Suprapubic skin (tissue), 3 donors: ENCODE data around the gene POLR1E.

ENCODE experiments used
- POLR2AphosphoS5 ChIP-seq, 3 donors: sonication (generic); formaldehyde crosslinking; IDR thresholded peaks; one replicate each; pipeline ENCODE4 v1.6.1; 2017; ENCODE audit warnings: antibody characterized with exemption in 3 of 3
- TF ChIP-seq, protein P1 (sequence below), 2 donors: fragments of 200-600 bp in 1 of 2; fragments of 450-650 bp in 1 of 2; sonication (generic) in 1 of 2; IDR thresholded peaks; one replicate each; pipeline ENCODE4 v1.5.1; 2016 to 2019; ENCODE audit warnings: antibody characterized with exemption in 2 of 2, mild to moderate bottlenecking in 1 of 2, moderate library complexity in 1 of 2

DNA sequence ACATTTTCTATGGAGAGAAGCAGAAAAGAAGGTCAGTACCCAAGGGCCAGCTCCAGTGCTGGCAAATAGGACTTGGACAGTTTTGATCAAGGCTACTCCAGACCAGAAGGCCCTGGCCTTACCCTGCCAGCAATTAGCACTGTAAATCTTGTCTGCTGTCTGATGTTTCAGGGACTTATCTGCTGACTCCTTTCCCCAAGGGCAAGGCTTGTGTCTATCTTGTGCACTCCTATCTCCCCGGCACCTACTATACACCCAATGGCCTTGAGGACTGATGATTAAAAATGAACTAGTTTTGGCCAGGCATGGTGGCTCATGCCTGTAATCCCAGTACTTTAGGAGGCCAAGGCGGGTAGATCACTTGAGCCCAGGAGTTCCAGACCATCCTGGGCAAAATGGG is 37.2 kb downstream of the POLR1E start:
- TF ChIP-seq POLR2AphosphoS5 (IDR thresholded peaks at IDR 0.05), result no peak
- TF ChIP-seq, protein P1, sequence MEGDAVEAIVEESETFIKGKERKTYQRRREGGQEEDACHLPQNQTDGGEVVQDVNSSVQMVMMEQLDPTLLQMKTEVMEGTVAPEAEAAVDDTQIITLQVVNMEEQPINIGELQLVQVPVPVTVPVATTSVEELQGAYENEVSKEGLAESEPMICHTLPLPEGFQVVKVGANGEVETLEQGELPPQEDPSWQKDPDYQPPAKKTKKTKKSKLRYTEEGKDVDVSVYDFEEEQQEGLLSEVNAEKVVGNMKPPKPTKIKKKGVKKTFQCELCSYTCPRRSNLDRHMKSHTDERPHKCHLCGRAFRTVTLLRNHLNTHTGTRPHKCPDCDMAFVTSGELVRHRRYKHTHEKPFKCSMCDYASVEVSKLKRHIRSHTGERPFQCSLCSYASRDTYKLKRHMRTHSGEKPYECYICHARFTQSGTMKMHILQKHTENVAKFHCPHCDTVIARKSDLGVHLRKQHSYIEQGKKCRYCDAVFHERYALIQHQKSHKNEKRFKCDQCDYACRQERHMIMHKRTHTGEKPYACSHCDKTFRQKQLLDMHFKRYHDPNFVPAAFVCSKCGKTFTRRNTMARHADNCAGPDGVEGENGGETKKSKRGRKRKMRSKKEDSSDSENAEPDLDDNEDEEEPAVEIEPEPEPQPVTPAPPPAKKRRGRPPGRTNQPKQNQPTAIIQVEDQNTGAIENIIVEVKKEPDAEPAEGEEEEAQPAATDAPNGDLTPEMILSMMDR (IDR thresholded peaks at IDR 0.05), result no peak
